Tibial artery (tissue), 4 donors: Measurements from ENCODE around the gene SLC6A15.

ENCODE experiments used
- DNase-seq, 2 donors: peaks; one replicate each; pipeline ENCODE4 v3.0.0-alpha.2; 2019
- H3K27ac ChIP-seq, 2 donors: fragments of 200-600 bp; sonication (generic) in 1 of 2; 1 replicate in 1 of 2; 2 replicates in 1 of 2; pipeline ENCODE4 v1.5.1; 2018 to 2019; ENCODE audit warnings: mild to moderate bottlenecking in 1 of 2
- H3K27me3 ChIP-seq, 2 donors: fragments of 200-600 bp; sonication (generic) in 1 of 2; one replicate each; pipeline versions ENCODE4 v1.5.1 to v1.6.0; 2016 to 2019
- H3K36me3 ChIP-seq, 3 donors: fragments of 200-600 bp; sonication (generic) in 2 of 3; one replicate each; pipeline ENCODE4 v1.5.1; 2016 to 2019; ENCODE audit warnings: mild to moderate bottlenecking in 2 of 3
- H3K4me1 ChIP-seq, 4 donors: fragments of 200-600 bp; sonication (generic) in 2 of 4; 1 replicate in 3 of 4; 2 replicates in 1 of 4; pipeline ENCODE4 v1.5.1; 2016 to 2019
- H3K4me3 ChIP-seq, 2 donors: fragments of 200-600 bp; sonication (generic) in 1 of 2; 1 replicate in 1 of 2; 2 replicates in 1 of 2; pipeline ENCODE4 v1.5.1; 2018 to 2019; ENCODE audit warnings: mild to moderate bottlenecking in 2 of 2
- H3K9me3 ChIP-seq, 3 donors: fragments of 200-600 bp; sonication (generic) in 1 of 3; one replicate each; pipeline ENCODE4 v1.5.1; 2016 to 2019
- CTCF ChIP-seq, 2 experiments: fragments of 200-600 bp in 1 of 2; fragments of 450-650 bp in 1 of 2; IDR thresholded peaks; one replicate each; pipeline ENCODE4 v1.5.1; 2017 to 2019; ENCODE audit warnings: antibody characterized with exemption in 2 of 2, mild to moderate bottlenecking in 1 of 2, moderate library complexity in 1 of 2
- intact Hi-C: fragments of 100-400 bp; cut with DNase I; formaldehyde crosslinking; loops from one replicate; pipeline ENCODE4 v1.15.0; 2023; ENCODE audit warnings: low total_unique reads

SLC6A15 gene

GRCh38 chr12:84946753-84947152 lies 34.2 kb upstream of the SLC6A15 start:
- intact Hi-C loops, result no loop called here
- no peak overlapping the region for H3K4me3 ChIP-seq
- no peaks in the 10 kb centered on the region for H3K36me3 ChIP-seq
- DNase-seq, result no peak
- no peaks in the 10 kb centered on the region for H3K9me3 ChIP-seq
- no peak for TF ChIP-seq CTCF (IDR thresholded peaks at IDR 0.05)
- no peaks in the 10 kb centered on the region for H3K27me3 ChIP-seq
- H3K4me1 ChIP-seq, result no peaks in the 10 kb centered on the region
- no peak overlapping the region for H3K27ac ChIP-seq

- Histone ChIP-seq H3K27me3 (no peaks in the 10 kb centered on the region), H3K9me3 (no peaks in the 10 kb centered on the region), H3K4me1 (no peaks in the 10 kb centered on the region), H3K27ac (no peak overlapping the region), H3K4me3 (no peak overlapping the region), H3K36me3 (no peaks in the 10 kb centered on the region)
- no peak for DNase-seq
- TF ChIP-seq CTCF (IDR thresholded peaks at IDR 0.05), result no peak
- intact Hi-C loops, result no loop called here
Observed at GRCh38 chr12:84937415-84937814, 24.8 kb upstream of the SLC6A15 start.

GRCh38 chr12:84929501-84929900 lies 16.9 kb upstream of the SLC6A15 start:
- intact Hi-C loops, result no loop called here
- no peaks in the 10 kb centered on the region for H3K9me3 ChIP-seq
- H3K27me3 ChIP-seq, result no peaks in the 10 kb centered on the region
- H3K4me1 ChIP-seq, result no peaks in the 10 kb centered on the region
- H3K4me3 ChIP-seq, result no peak overlapping the region
- H3K27ac ChIP-seq, result no peak overlapping the region
- no peak for DNase-seq
- TF ChIP-seq CTCF (IDR thresholded peaks at IDR 0.05), result no peak
- H3K36me3 ChIP-seq, result no peaks in the 10 kb centered on the region

GRCh38 chr12:84924981-84925380 lies 12.4 kb upstream of the SLC6A15 start:
- Histone ChIP-seq H3K9me3 (no peaks in the 10 kb centered on the region), H3K27ac (no peak overlapping the region), H3K27me3 (no peaks in the 10 kb centered on the region), H3K4me1 (no peaks in the 10 kb centered on the region), H3K36me3 (no peaks in the 10 kb centered on the region), H3K4me3 (no peak overlapping the region)
- no peak for TF ChIP-seq CTCF (IDR thresholded peaks at IDR 0.05)
- no peak for DNase-seq
- intact Hi-C loops, result no loop called here

- intact Hi-C loops, result no loop called here
- no peaks in the 10 kb centered on the region for H3K9me3 ChIP-seq
- no peak overlapping the region for H3K27ac ChIP-seq
- H3K36me3 ChIP-seq, result no peaks in the 10 kb centered on the region
- H3K4me1 ChIP-seq, result no peaks in the 10 kb centered on the region
- TF ChIP-seq CTCF (IDR thresholded peaks at IDR 0.05), result no peak
- no peak overlapping the region for H3K4me3 ChIP-seq
- DNase-seq, result no peak
- no peaks in the 10 kb centered on the region for H3K27me3 ChIP-seq
Observed at GRCh38 chr12:84922693-84923092, 10.1 kb upstream of the SLC6A15 start.

GRCh38 chr12:84920331-84920730 lies 7.7 kb upstream of the SLC6A15 start:
- Histone ChIP-seq H3K27me3 (no peaks in the 10 kb centered on the region), H3K4me3 (no peak overlapping the region), H3K9me3 (no peaks in the 10 kb centered on the region), H3K36me3 (no peaks in the 10 kb centered on the region), H3K4me1 (no peaks in the 10 kb centered on the region), H3K27ac (no peak overlapping the region)
- no peak for DNase-seq
- intact Hi-C loops, result no loop called here
- TF ChIP-seq CTCF (IDR thresholded peaks at IDR 0.05), result no peak
